Glomerular endothelial cell (primary cell): ENCODE results near the gene PEX11G. TPM values are rescaled to one million over a fixed set of nuclear protein-coding genes. Genes with fewer than 3 reads are reported as not detected.
"Not testable (repeated sequence)": the region's sequence is repeated elsewhere in the genome, so short reads cannot be mapped to it uniquely, and the experiment has no call there.

Source experiments
- DNase-seq: peaks from one replicate; pipeline ENCODE4 v3.0.0-alpha.2; 2011; ENCODE audit warnings: low read depth, low spot score; ENCODE audit errors: extremely low read depth
- total RNA-seq: library from RNA; depleted of rRNA; stranded (reverse); fragments of >200 nt; gene quantifications from 2 replicates; pipeline ENCODE4 v1.2.3, GENCODE V29; 2015

PEX11G gene
- total RNA-seq, 1 donor from 2014 or later: 4.1 TPM

DNA sequence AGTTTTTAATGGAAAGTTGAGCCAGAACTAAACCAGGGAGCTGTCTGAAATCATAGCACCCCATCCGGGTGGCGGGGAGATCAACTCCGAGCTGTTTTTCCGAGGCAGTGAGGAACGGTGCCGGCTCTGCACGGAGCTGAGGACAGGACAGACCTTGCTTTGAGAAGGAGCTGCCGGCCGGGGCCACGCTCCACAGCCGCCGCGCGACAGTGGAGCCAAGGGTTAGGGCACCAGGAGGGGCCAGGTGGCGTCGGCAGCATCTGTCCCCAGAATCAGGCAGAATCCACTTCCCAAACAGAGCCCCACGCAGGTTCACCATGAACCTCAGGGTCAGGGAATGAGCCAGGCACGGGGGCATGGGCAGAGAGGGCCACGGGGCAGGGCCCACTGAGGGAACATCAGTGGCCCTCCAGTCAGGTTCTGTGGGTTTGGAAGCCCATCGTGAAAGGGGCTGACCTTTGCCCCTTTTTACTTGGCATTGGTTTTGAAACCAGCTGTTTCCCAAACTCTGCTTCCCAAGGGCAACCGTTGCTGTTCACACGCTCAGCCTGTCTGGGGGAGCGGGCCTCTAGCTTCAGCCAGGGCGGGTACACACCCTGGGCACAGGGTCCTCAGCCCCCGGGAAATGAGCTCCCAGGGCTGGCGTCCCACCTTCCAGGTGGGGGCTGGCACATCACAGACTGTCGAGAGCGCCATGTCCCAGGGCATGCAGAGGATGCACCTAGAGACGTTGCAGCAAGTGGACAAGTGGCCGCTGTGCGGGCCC is 18.1 kb downstream of the PEX11G start:
- no peak for DNase-seq

DNA sequence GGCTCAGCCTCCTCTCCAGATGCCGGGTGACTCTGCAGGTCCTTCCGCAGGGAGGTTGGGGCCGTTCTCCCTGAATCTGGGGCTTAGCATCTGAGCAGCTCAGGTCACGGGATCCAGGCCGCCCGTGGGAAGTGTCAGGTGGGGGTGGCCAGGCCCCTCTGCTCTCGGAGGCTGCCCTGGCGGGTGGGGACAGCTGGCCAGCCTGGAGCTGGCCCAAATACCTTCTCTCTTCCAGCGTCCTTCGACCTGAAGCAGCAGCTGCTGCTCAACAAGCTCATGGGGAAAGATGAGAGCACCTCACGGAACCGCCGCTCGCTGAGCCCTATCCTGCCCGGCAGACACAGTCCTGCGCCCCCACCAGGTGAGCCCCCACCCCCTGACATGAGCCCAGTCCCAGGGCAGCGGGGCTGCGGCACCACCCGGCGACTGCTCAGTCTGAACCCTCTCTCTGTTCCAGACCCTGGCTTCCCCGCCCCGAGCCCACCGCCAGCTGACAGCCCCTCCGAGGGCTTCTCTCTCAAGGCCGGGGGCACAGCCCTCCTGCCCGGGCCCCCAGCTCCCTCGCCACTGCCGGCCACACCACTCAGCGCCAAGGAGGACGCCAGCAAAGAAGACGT is 19.1 kb downstream of the PEX11G start:
- DNase-seq: no peak

DNA sequence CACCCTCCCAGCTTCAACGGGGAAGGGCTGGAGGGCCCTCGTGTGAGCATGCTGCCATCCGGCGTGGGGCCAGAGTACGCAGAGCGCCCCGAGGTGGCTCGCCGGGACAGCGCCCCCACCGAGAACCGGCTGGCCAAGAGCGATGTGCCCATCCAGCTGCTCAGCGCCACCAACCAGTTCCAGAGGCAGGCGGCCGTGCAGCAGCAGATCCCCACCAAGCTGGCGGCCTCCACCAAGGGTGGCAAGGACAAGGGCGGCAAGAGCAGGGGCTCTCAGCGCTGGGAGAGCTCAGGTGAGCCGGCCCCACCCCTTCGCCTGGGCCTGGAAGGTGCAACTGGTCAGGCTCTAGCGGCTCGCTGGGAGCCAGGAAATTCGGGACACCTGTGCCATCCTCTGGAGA is 20.0 kb downstream of the PEX11G start:
- no peak for DNase-seq

DNA sequence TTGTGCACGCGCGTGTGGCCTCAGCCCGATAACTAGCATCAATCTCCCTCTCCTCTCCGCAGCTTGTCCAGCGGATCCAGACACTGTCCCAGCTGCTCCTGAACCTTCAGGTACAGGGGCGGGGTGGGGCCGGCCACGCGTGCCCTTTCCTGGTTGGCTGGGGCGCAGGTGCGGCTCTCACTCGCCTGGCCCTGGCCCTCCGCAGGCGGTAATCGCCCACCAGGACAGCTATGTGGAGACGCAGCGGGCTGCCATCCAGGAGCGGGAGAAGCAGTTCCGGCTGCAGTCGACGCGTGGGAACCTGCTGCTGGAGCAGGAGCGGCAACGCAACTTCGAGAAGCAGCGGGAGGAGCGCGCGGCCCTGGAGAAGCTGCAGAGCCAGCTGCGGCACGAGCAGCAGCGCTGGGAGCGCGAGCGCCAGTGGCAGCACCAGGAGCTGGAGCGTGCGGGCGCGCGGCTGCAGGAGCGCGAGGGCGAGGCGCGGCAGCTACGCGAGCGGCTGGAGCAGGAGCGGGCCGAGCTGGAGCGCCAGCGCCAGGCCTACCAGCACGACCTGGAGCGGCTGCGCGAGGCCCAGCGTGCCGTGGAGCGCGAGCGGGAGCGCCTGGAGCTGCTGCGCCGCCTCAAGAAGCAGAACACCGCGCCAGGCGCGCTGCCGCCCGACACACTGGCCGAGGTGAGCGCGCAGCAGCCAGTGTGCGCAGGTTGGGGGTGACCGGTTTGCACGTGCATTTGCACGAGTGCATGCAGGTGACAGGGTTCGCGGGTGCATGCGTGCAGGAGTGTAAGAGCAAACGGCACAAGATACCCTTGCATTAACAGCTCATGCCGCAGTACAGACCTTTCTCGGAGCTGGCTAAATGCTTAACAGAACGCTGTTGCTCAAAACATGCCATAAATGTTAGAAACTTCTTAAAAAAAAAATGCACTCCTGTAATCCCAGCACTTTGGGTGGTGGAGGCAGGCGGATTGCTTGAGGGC is 21.5 kb downstream of the PEX11G start:
- DNase-seq: no peak

DNA sequence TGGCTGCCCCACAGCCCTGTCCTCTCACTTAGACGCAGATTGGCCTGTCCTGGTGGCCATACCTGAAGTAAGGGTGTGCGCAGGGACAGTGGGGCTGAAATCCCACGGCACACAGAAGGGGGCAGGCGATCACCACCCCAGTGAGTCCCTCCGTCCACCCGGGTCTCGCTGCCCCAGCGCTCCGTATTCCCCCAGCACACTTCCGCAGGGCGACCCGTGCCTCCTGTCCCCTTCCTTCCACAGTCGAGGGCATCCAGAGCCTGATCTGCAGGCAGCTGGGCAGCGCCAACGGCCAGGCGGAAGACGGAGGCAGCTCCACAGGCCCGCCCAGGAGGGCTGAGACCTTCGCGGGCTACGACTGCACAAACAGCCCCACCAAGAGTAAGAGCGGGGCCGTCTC is 25.3 kb downstream of the PEX11G start:
- DNase-seq: no peak

DNA sequence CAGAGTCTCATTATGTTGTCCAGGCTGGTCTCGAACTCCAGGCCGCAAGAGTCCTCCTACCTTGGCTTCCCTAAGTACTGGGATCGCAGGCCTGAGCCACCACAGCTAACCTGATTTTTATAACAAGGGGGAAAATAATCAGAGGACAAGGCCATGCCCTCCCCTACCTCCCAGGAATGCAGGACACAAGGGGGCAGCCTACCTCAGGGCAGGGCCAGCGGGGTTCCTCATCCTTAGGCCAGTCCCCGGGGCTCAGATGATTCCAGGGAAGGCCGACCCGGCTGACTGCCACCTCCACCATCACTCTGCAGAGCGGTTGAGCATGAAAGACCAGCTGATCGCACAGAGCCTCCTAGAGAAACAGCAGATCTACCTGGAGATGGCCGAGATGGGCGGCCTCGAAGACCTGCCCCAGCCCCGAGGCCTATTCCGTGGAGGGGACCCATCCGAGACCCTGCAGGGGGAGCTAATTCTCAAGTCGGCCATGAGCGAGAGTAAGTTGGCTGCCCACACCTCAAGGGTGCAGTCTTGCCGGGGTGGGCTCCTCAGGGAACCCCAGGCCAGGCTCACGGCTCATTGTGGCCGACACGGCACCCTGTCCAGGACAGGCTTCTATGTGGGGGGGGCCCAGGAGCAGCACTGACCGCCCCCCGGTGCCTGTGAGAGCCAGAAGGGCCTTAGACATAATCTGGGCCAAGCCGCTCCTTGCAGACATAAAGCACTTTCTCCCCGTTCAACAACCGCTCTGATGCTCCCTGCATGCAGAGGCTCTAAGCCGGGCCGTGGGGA is 26.8 kb downstream of the PEX11G start:
- no peak for DNase-seq

DNA sequence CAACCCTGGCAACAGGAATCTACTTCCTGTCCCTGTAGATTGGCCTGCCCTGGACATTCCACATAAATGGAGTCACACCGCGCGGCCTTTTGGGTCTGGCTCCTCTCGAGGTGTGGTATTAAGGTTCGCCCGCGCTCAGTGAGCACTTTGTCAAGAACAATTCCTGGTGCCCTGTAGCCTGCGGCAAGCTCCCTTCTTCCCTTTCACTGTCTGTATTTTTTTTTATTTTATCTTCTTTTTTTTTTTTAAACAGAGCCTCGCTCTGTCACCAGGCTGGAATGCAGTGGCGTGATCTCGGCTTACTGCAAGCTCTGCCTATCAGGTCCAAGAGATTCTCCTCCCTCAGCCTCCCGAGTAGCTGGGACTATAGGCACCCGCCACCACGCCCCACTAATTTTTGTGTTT is 28.3 kb downstream of the PEX11G start:
- no peak for DNase-seq

DNA sequence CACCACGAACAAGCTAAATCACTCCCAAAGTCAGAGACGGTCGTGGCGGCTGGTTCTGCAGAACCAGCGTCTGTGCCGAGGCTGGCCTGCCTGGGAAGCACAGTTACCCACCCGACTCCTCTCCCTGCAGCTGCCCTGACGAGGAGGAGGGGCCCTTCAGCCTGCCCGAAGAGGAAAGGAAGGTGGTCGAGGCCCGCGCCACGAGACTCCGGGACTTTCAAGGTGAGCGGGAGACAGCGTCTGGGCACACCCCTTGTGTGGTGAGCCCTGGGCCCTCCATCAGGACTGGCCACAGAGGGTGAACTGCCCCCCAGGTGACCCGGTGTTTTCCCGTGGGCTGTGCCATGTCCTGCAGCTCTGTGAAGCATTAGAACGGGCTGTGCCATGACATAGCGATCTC is 29.1 kb downstream of the PEX11G start:
- no peak for DNase-seq

DNA sequence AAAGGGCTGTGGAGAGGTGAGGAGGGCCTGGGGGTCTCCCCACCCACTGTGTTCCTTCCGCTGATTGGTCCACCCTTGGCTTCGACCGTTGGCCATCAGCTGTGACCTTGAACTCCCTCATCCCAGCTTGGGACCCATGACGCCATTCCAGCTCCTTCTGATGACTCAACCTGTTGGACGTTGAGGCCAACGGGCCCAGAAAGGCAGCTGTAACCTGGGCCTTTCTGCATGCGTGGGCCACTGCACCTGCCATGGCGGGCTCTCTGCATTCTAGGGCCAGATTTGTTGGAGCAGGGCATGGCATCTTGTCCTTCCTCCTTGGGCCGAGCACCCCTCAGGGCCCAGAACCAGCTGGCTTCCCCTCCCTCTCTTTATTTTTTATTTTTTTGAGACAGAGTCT is 30.2 kb downstream of the PEX11G start:
- DNase-seq: no peak

DNA sequence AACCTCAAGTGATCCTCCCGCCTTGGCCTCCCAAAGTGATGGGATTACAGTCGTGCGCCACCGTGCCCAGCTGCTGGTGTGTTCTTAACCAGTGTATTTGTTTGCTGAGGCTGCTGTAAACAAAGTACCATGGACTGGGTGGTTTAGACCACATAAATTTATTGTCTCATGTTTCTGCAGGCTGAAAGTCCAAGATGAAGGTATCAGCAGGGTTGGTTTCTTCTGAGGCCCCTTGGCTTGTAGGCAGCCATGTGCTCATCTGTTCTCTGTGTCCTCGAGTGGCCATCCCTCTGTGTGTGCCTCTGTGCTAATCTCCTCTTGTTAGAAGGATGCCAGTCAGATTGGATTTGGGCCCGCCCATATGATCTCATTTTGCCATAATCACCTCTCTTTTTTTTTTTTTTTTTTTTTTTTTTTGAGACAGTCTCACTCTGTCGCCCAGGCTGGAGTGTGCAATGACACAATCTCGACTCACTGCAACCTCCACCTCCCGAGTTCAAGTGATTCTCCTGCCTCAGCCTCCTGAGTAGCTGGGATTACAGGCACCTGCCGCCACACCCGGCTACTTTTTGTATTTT is 31.8 kb downstream of the PEX11G start:
- DNase-seq: no peak

DNA sequence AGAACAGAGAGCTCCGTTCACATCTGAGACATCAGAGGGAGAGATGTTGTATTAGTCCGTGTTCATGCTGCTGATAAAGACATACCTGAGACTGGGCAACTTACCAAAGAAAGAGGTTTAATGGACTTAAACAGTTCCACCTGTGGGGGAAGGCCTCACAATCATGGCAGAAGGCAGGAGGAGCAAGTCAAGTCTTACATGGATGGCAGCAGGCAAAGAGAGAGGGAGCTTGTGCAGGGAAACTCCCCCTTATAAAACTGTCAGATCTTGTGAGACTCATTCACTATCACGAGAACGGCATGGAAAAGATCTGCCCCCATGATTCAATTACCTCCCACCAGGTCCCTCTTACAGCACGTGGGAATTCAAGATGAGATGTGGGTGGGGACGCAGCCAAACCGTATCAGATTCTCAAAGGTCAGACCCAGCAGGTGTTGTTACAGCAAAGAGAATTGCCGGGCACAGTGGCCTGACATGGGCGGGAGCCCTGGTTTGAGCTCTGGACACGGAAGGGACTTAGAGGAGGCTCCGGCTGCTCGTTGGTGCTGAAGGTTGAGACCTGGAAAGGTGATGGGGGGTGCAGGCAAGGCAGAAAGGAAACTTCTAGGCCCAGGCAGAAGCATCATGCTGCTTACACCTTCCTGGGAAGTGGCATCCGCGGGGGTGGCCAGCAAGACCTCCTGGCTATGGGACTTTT is 33.1 kb downstream of the PEX11G start:
- no peak for DNase-seq

DNA sequence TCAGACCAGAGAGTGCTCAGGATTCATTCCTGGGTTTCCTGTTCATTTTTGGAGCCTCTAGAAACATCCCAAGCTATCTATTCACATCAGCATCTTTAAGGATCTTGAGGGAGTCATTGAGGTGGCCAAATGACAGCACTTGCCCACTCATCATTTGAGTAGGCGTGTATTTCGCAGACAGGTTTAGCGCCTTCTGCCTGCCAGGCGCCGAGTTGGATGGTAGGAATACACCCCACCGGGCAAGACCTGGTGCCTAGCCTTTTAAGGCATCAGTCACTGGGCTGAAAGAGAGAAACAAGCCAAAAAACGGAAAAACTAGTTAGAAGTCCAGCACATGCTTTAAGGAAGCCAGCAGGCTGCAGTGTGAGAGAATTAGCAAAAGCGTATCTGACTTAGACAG is 33.8 kb downstream of the PEX11G start:
- DNase-seq: no peak

DNA sequence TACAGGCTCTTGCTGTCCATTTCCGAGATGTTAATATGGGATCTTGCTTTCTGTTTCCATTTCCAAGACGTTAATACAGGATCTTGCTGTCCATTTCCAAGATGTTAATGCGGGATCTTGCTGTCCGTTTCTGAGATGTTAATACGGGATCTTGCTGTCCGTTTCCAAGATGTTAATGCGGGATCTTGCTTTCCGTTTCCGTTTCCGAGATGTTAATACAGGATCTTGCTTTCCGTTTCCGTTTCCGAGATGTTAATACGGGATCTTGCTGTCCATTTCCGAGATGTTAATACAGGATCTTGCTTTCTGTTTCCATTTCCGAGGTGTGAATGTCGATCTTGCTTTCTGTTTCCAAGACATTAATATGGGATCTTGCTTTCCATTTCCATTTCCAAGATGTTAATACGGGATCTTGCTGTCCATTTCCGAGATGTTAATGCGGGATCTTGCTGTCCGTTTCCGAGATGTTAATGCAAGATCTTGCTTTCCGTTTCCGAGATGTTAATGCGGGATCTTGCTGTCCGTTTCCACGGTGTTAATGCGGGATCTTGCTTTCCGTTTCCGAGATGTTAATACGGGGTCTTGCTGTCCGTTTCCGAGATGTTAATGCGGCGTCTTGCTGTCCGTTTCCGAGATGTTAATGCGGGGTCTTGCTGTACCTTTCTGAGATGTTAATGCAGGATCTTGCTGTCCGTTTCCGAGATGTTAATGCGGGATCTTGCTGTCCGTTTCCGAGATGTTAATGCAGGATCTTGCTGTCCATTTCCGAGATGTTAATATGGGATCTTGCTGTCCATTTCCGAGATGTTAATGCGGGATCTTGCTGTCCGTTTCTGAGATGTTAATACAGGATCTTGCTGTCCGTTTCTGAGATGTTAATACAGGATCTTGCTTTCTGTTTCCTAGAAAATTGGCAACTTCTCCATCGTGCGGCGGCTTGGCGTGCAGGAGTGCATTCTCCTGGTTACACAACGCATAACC is 38.3 kb downstream of the PEX11G start:
- no peak for DNase-seq

DNA sequence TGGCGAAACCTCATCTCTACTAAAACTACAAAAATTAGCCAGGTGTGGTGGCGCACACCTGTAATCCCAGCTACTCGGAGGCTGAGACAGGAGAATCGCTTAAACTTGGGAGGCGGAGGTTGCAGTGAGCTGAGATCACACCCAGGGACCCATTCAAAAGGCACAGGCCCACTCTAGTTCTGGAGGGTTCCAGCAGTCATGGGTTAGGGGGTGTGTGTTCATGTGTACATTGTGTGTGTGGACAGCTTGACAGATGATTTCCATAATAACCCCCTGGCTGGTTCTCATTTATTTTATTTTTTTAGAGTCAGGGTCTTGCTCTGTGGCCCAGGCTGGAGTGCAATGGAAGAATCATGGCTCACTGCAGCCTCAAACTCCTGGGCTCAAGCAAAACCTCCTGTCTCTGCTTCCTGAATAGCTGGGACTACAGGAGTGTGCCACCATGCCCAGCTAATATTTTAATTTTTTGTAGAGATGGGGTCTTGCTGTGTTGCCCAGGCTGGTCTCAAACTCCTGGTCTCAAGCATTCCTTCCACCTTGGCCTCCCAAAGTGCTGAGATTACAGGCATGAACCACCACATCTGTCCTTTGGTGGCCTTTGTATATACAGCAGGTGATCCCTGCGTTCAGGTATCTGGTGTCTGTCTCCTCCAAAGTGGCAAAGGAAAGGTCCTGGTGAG is 39.3 kb downstream of the PEX11G start:
- DNase-seq: not testable (repeated sequence)

DNA sequence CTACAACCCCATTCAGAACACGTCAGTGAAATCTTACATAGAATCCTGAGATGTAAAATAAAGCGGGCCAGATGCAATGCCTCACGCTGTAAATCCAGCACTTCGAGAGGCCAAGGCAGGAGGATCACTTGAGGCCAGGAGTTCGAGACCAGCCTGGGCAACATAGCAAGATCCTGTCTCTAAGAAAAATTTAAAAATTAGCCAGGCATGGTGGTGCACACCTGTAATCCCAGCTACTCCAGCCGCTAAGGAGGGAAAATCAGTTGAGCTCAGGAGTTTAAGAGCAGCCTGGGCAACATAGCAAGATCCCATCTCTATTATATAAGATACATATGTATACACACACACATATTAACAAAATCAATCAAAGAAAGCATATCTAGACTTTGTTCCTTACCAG is 41.2 kb downstream of the PEX11G start:
- DNase-seq: no peak

DNA sequence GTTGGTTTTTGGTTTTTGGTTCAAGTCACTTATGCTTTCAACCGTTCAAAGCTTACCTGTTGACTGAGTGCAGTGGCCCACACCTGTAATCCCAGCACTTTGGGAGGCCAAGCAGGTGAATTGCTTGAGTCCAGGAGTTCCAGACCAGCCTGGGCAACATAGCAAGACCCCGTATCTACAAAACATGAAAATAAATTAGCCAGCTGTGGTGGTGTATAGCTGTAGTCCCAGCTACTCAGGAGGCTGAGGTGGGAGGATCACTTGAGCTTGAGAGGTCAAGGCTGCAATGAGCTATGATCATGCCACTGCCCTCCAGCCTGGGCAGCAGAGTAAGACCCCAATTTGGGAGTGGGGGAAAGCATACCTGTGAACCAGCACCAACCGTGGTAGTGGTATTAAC is 43.7 kb downstream of the PEX11G start:
- DNase-seq: no peak

DNA sequence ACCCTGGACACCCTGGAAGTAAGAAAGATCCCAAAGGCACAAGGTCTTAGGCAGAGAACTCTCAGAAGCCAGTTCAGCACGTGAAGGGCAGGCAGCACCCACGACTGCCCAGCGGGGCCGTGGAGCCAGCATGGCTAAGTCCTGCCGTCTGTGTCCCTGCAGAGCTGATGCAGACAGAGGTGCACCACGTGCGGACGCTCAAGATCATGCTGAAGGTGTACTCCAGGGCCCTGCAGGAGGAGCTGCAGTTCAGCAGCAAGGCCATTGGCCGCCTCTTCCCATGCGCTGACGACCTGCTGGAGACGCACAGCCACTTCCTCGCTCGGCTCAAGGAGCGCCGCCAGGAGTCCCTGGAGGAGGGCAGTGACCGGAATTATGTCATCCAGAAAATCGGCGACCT is 44.8 kb downstream of the PEX11G start:
- DNase-seq: no peak

DNA sequence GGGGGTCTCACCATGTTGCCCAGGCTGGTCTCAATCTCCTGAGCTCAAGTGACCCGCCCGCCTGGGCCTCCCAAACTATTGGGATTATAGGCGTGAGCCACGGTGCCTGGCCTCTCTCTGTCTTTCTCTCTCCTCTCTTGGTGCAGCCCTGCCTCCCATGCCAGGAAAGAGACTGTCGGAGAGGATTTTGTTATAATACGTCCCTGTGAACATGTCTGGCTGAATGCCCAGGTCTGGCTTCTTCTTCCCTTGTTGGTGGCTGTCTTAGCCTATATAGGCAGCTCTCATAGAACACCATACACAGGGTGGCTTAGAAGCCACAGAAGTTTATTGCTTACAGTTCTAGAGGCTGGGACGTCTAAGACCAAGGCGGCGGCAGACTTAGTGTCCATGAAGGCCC is 46.4 kb downstream of the PEX11G start:
- DNase-seq: no peak
